Measurements from ENCODE around the gene UGP2.
A peak's percentile ranks its signal among the peaks of the same experiment; 100 is the strongest.

The UGP2 gene

DNA sequence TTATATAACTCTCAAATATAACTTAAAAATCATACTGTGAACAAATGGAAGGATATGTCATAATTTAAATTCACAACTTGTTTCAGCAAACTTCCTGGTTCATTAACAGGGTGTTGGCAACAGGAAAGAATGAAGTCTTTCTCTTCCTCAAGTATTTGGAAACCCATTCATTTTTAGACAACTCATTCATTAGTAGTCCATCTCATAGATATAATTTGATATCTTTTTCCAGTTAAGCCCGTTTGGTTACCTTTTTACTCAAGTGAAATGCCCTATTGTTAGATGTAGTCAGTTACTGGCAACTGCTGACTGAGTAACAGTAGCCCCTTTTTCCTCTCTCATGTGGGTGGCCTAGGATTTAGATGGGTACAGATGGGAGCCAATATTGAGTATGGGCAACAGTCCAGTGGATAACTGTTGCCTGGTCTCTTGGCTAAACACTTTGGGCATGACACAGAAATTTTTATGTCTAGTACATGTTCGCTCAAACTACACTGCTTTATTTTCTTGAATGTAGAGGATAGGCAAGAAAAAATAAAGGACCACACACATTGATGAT, 4.6 kb upstream of the UGP2 start:
- Histone ChIP-seq H3K9me3 (ENCODE audit: control insufficient read depth, insufficient read depth, low read depth, low read length) (no peaks in the 10 kb centered on the region), H3K4me1 (ENCODE audit: control insufficient read depth, insufficient read depth, low read length) (peaks cover 7% of the 10 kb centered on the region; the same call in 1 of the 2 replicates), H3K27ac (ENCODE audit: extremely low read depth, low read depth, low read length) (no peak overlapping the region), H3K36me3 (ENCODE audit: control insufficient read depth in 2 of 2, insufficient read depth in 1 of 2, low read length in 2 of 2) (no peaks in the 10 kb centered on the region), H3K4me3 (ENCODE audit: low read depth, low read length) (no peak overlapping the region)
- TF ChIP-seq, protein P1, sequence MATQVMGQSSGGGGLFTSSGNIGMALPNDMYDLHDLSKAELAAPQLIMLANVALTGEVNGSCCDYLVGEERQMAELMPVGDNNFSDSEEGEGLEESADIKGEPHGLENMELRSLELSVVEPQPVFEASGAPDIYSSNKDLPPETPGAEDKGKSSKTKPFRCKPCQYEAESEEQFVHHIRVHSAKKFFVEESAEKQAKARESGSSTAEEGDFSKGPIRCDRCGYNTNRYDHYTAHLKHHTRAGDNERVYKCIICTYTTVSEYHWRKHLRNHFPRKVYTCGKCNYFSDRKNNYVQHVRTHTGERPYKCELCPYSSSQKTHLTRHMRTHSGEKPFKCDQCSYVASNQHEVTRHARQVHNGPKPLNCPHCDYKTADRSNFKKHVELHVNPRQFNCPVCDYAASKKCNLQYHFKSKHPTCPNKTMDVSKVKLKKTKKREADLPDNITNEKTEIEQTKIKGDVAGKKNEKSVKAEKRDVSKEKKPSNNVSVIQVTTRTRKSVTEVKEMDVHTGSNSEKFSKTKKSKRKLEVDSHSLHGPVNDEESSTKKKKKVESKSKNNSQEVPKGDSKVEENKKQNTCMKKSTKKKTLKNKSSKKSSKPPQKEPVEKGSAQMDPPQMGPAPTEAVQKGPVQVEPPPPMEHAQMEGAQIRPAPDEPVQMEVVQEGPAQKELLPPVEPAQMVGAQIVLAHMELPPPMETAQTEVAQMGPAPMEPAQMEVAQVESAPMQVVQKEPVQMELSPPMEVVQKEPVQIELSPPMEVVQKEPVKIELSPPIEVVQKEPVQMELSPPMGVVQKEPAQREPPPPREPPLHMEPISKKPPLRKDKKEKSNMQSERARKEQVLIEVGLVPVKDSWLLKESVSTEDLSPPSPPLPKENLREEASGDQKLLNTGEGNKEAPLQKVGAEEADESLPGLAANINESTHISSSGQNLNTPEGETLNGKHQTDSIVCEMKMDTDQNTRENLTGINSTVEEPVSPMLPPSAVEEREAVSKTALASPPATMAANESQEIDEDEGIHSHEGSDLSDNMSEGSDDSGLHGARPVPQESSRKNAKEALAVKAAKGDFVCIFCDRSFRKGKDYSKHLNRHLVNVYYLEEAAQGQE (tag by site-specific recombination; IDR thresholded peaks at IDR 0.05): no peak
- no peak for TF ChIP-seq ZNF660 (tag by site-specific recombination; IDR thresholded peaks at IDR 0.05)
- TF ChIP-seq, protein P2, sequence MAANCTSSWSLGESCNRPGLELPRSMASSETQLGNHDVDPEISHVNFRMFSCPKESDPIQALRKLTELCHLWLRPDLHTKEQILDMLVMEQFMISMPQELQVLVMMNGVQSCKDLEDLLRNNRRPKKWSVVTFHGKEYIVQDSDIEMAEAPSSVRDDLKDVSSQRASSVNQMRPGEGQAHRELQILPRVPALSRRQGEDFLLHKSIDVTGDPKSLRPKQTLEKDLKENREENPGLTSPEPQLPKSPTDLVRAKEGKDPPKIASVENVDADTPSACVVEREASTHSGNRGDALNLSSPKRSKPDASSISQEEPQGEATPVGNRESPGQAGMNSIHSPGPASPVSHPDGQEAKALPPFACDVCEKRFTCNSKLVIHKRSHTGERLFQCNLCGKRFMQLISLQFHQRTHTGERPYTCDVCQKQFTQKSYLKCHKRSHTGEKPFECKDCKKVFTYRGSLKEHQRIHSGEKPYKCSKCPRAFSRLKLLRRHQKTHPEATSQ (tag by site-specific recombination; IDR thresholded peaks at IDR 0.05): no peak
- no peak for TF ChIP-seq ZNF529 (tag by site-specific recombination; IDR thresholded peaks at IDR 0.05; ENCODE audit: insufficient replicate concordance)
- TF ChIP-seq ZNF24 (tag by site-specific recombination; IDR thresholded peaks at IDR 0.05): no peak
- ChIA-PET CTCF (no interaction called here), POLR2A (no interaction called here)

DNA sequence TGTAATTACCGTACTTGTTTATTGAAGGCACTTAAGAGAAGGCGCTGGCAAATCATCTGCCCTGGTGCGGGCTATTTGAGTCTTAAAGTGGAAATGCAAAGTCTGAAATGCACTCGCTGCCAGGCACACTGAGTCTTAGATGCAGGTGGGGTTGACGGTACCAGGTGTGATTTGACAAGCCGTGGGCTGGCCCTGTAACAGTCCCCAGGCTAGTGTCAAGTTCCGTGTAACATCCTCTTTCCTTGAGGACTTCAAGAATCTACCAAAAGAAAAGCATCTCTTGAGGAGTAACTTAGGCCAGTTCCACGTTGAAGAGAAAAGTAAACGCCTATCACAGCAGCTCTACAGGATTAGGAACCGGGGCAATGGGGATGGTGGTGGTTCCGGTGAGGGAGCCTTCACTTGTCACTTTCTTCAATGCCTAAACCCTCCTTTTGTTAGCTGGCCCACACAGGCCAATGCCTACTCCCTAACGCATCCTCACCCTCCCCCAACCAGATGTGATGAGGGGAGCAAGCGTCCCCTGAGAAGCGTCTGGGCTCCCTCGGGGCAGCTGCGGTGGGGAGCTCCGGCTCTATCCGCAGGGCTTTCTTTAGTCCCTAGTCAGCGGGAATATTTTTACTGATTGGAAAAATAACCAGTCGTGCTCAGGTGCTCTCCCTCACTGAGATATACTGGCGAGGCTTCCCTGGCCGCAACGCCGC, 1.5 kb upstream of the UGP2 start:
- peaks cover 13% of the 10 kb centered on the region for H3K4me1 ChIP-seq (ENCODE audit: control insufficient read depth, insufficient read depth, low read length)
- ChIA-PET CTCF (interaction anchor here (1.4 kb wide), 1 partner anchor 9 kb away, joined by 13 read pairs; no protein-coding TSS in a partner anchor), POLR2A (interaction anchor here (0.5 to 3.6 kb wide), 10 partner anchors 11 to 252 kb away, joined by 3 to 40 read pairs (median 12); partner anchors contain the start of genes MDH1 and WDPCP)
- TF ChIP-seq WT1 (tag by site-specific recombination; IDR thresholded peaks at IDR 0.05) (no peak), ZFP41 (tag by site-specific recombination; IDR thresholded peaks at IDR 0.05; ENCODE audit: borderline replicate concordance) (no peak), MEIS1 (CRISPR knock-in tag; IDR thresholded peaks at IDR 0.05; ENCODE audit: borderline replicate concordance) (no peak), ZNF600 (tag by site-specific recombination; IDR thresholded peaks at IDR 0.05) (peak; percentile 35), ZNF624 (tag by site-specific recombination; IDR thresholded peaks at IDR 0.05) (no peak), ZNF426 (tag by site-specific recombination; IDR thresholded peaks at IDR 0.05) (no peak), RBAK (tag by site-specific recombination; IDR thresholded peaks at IDR 0.05) (no peak), MZF1 (tag by site-specific recombination; IDR thresholded peaks at IDR 0.05; ENCODE audit: borderline replicate concordance) (peak; percentile 59; the same call in 1 of the 2 replicates), OVOL3 (tag by site-specific recombination; IDR thresholded peaks at IDR 0.05) (no peak), ZBTB7A (tag by site-specific recombination; IDR thresholded peaks at IDR 0.05; ENCODE audit: low read depth) (no peak), ZNF501 (tag by site-specific recombination; IDR thresholded peaks at IDR 0.05) (peak; percentile 42; the same call in 1 of the 2 replicates)
- TF ChIP-seq, protein P3, sequence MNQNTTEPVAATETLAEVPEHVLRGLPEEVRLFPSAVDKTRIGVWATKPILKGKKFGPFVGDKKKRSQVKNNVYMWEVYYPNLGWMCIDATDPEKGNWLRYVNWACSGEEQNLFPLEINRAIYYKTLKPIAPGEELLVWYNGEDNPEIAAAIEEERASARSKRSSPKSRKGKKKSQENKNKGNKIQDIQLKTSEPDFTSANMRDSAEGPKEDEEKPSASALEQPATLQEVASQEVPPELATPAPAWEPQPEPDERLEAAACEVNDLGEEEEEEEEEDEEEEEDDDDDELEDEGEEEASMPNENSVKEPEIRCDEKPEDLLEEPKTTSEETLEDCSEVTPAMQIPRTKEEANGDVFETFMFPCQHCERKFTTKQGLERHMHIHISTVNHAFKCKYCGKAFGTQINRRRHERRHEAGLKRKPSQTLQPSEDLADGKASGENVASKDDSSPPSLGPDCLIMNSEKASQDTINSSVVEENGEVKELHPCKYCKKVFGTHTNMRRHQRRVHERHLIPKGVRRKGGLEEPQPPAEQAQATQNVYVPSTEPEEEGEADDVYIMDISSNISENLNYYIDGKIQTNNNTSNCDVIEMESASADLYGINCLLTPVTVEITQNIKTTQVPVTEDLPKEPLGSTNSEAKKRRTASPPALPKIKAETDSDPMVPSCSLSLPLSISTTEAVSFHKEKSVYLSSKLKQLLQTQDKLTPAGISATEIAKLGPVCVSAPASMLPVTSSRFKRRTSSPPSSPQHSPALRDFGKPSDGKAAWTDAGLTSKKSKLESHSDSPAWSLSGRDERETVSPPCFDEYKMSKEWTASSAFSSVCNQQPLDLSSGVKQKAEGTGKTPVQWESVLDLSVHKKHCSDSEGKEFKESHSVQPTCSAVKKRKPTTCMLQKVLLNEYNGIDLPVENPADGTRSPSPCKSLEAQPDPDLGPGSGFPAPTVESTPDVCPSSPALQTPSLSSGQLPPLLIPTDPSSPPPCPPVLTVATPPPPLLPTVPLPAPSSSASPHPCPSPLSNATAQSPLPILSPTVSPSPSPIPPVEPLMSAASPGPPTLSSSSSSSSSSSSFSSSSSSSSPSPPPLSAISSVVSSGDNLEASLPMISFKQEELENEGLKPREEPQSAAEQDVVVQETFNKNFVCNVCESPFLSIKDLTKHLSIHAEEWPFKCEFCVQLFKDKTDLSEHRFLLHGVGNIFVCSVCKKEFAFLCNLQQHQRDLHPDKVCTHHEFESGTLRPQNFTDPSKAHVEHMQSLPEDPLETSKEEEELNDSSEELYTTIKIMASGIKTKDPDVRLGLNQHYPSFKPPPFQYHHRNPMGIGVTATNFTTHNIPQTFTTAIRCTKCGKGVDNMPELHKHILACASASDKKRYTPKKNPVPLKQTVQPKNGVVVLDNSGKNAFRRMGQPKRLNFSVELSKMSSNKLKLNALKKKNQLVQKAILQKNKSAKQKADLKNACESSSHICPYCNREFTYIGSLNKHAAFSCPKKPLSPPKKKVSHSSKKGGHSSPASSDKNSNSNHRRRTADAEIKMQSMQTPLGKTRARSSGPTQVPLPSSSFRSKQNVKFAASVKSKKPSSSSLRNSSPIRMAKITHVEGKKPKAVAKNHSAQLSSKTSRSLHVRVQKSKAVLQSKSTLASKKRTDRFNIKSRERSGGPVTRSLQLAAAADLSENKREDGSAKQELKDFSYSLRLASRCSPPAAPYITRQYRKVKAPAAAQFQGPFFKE (tag by site-specific recombination; IDR thresholded peaks at IDR 0.05; ENCODE audit: borderline replicate concordance): no peak
- TF ChIP-seq, protein P4, sequence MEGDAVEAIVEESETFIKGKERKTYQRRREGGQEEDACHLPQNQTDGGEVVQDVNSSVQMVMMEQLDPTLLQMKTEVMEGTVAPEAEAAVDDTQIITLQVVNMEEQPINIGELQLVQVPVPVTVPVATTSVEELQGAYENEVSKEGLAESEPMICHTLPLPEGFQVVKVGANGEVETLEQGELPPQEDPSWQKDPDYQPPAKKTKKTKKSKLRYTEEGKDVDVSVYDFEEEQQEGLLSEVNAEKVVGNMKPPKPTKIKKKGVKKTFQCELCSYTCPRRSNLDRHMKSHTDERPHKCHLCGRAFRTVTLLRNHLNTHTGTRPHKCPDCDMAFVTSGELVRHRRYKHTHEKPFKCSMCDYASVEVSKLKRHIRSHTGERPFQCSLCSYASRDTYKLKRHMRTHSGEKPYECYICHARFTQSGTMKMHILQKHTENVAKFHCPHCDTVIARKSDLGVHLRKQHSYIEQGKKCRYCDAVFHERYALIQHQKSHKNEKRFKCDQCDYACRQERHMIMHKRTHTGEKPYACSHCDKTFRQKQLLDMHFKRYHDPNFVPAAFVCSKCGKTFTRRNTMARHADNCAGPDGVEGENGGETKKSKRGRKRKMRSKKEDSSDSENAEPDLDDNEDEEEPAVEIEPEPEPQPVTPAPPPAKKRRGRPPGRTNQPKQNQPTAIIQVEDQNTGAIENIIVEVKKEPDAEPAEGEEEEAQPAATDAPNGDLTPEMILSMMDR (tag by site-specific recombination; IDR thresholded peaks at IDR 0.05): no peak
- TF ChIP-seq, protein P5, sequence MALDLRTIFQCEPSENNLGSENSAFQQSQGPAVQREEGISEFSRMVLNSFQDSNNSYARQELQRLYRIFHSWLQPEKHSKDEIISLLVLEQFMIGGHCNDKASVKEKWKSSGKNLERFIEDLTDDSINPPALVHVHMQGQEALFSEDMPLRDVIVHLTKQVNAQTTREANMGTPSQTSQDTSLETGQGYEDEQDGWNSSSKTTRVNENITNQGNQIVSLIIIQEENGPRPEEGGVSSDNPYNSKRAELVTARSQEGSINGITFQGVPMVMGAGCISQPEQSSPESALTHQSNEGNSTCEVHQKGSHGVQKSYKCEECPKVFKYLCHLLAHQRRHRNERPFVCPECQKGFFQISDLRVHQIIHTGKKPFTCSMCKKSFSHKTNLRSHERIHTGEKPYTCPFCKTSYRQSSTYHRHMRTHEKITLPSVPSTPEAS (tag by site-specific recombination; IDR thresholded peaks at IDR 0.05): no peak

More for the DNA sequence above, 1.5 kb upstream of the UGP2 start:
- Histone ChIP-seq H3K9me3 (ENCODE audit: control insufficient read depth, insufficient read depth, low read depth, low read length) (no peaks in the 10 kb centered on the region), H3K36me3 (ENCODE audit: control insufficient read depth in 2 of 2, insufficient read depth in 1 of 2, low read length in 2 of 2) (no peaks in the 10 kb centered on the region), H3K27ac (ENCODE audit: extremely low read depth, low read depth, low read length) (peak overlapping the region; percentile 98), H3K4me3 (ENCODE audit: low read depth, low read length) (peak overlapping the region; percentile 68)
